Retinal pigment epithelial cell (primary cell): Measurements from ENCODE around the gene FLNA.

ENCODE experiments used
- DNase-seq: peaks from one replicate; pipeline ENCODE4 v3.0.0-alpha.2; 2010; ENCODE audit warnings: low read depth
- H3K4me3 ChIP-seq: 2 replicates; pipeline ENCODE4 v1.5.1; 2011; ENCODE audit warnings: mild to moderate bottlenecking, low read length, control low read depth, moderate library complexity
- TF ChIP-seq, protein P1 (sequence below): conservative IDR thresholded peaks from 2 replicates; pipeline ENCODE4 v1.5.1; 2011; ENCODE audit warnings: low read depth, low read length, control low read depth, inconsistent platforms

FLNA gene

DNA sequence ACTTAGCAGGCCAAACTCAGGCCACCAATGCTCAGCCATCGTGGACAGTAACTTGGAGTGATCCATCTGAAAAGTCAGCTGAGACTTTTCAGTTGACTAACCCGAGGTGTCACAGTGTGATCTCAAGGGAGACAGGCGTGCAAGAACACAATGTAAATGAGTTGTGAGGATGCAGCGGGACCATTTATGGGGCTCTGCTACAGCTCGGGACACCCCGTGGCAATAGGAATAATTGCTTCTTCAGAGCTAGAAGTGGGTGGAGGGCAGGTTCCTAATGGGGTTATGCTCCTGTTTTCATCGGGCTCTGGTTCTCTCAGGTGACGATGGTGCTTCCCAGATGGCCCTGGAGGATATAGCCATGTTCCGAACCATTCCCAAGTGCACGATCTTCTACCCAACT, 51.5 kb downstream of the FLNA start:
- no peak overlapping the region for H3K4me3 ChIP-seq
- TF ChIP-seq, protein P1, sequence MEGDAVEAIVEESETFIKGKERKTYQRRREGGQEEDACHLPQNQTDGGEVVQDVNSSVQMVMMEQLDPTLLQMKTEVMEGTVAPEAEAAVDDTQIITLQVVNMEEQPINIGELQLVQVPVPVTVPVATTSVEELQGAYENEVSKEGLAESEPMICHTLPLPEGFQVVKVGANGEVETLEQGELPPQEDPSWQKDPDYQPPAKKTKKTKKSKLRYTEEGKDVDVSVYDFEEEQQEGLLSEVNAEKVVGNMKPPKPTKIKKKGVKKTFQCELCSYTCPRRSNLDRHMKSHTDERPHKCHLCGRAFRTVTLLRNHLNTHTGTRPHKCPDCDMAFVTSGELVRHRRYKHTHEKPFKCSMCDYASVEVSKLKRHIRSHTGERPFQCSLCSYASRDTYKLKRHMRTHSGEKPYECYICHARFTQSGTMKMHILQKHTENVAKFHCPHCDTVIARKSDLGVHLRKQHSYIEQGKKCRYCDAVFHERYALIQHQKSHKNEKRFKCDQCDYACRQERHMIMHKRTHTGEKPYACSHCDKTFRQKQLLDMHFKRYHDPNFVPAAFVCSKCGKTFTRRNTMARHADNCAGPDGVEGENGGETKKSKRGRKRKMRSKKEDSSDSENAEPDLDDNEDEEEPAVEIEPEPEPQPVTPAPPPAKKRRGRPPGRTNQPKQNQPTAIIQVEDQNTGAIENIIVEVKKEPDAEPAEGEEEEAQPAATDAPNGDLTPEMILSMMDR, result no peak
- no peak for DNase-seq

- DNase-seq, result no peak
- H3K4me3 ChIP-seq, result no peak overlapping the region
- TF ChIP-seq, protein P1, result no peak
These were observed 52.8 kb downstream of the FLNA start for GRCh38 chrX:154321594-154321993.

- H3K4me3 ChIP-seq, result no peak overlapping the region
- TF ChIP-seq, protein P1, result no peak
These were observed 53.3 kb downstream of the FLNA start for GRCh38 chrX:154321152-154321551.

DNA sequence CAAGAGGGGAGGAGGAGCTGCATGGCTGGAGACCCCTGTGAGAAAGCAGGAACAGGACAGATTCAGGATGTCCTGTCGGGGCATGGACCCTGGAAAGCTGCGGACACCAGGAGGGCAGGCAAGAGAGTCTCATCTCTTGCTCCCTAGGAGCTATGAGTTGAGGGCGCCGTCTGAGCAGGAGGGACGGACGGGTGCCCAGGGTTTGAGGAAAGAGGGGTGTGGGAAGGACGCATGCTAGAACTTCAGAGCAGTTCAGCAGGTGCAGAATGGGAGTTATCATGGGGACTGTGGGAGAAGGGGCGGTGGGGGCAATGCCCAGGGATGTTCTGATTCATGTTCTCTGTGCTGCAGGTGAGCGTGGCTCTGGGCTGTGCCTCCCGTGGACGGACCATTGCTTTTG, 54.0 kb downstream of the FLNA start:
- DNase-seq, result no peak
- no peak overlapping the region for H3K4me3 ChIP-seq
- TF ChIP-seq, protein P1, result no peak

More at GRCh38 chrX:154321152-154321551, 53.3 kb downstream of the FLNA start:
- no peak for DNase-seq

- no peak overlapping the region for H3K4me3 ChIP-seq
- no peak for DNase-seq
- TF ChIP-seq, protein P1, result peak; percentile 65
These were observed 56.9 kb downstream of the FLNA start for GRCh38 chrX:154317391-154317995.

DNA sequence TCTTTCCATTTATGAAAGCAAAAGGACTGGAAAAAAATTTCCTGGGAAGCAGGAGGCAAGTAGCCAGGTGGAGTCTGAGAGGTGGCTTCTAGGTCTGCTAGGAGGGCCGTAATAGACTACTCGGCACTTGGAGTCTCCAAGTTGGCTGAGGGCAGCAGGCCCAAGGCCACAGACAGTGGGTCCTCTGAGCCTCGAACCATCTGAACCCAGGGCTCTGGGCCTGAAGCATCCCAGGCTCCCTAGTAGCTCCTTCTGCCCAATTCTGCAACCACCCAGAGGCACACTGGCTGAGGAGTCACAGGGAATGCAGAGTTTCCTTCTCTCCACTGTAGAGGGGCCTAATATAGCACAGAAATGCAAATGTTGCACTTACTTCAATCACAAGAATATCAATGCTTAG, 59.0 kb downstream of the FLNA start:
- H3K4me3 ChIP-seq, result no peak overlapping the region
- no peak for DNase-seq
- TF ChIP-seq, protein P1, result no peak

DNA sequence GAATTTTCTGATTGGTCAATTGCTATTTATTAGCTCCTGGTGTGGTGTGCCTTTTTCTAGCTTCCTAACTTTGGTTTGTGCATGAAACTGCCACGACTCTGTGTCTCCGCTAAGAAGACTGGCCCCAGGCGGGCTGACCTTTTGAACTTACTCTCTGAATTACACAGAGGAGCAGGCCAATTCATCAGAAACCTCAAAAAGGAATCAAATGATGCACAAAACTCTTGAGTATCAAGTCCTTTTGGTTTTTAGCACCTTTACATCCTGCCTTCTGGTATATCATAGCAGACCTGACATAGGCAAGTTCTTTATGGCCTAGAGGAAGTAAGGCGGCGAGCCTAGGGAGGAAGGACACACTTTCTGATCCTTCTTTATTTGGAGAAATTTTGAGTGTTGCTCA, 61.3 kb downstream of the FLNA start:
- H3K4me3 ChIP-seq, result no peak overlapping the region
- DNase-seq, result no peak
- TF ChIP-seq, protein P1, result no peak
